HepG2 (cell line): Measurements from ENCODE around the gene TCF25.

ENCODE experiments used
- CTCF ChIP-seq: sonication (generic); formaldehyde crosslinking; IDR thresholded peaks from 2 replicates; pipeline ENCODE4 v1.5.0; 2020; ENCODE audit warnings: mild to moderate bottlenecking, missing genetic modification reagents, moderate library complexity
- MAX ChIP-seq: IDR thresholded peaks from 2 replicates; pipeline ENCODE4 v1.6.1; 2012; ENCODE audit warnings: inconsistent platforms
- ZBTB43 ChIP-seq: sonication (generic); formaldehyde crosslinking; conservative IDR thresholded peaks from 2 replicates; pipeline ENCODE4 v1.4.0; 2020; ENCODE audit warnings: missing genetic modification reagents

GRCh38 chr16:89907055-89907814 is 33.8 kb downstream of the TCF25 start:
- no peak for TF ChIP-seq ZBTB43 (CRISPR knock-in tag)
- TF ChIP-seq CTCF (CRISPR knock-in tag): no peak
- no peak for TF ChIP-seq MAX
